ENCODE measurements around the gene RBL2.
"Not testable (repeated sequence)": the region's sequence is repeated elsewhere in the genome, so short reads cannot be mapped to it uniquely, and the experiment has no call there.

The RBL2 gene

DNA sequence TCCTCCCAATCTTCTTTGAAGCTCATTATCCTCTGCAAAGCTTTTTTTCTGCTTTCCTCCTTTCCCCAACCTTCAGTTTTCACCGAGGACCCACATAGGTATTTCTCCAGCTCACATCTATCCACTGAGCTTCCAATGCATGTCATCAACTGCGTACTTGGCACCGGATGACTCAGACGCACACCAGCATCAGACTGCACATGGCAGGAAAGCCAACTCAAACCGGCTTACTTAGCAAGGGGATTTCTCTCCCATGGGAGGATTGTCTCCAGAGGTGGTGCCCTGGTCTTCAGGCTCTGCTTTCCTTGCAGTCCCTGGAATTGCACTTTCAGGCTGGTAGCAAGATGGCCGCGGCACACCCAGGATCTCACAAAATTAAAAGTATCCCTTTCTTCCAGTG lies 70.4 kb downstream of the RBL2 start:
- no peak for DNase-seq (ENCODE audit: low spot score)

GRCh38 chr16:53506254-53506653 lies 72.0 kb downstream of the RBL2 start:
- DNase-seq (ENCODE audit: low spot score) = no peak

DNA sequence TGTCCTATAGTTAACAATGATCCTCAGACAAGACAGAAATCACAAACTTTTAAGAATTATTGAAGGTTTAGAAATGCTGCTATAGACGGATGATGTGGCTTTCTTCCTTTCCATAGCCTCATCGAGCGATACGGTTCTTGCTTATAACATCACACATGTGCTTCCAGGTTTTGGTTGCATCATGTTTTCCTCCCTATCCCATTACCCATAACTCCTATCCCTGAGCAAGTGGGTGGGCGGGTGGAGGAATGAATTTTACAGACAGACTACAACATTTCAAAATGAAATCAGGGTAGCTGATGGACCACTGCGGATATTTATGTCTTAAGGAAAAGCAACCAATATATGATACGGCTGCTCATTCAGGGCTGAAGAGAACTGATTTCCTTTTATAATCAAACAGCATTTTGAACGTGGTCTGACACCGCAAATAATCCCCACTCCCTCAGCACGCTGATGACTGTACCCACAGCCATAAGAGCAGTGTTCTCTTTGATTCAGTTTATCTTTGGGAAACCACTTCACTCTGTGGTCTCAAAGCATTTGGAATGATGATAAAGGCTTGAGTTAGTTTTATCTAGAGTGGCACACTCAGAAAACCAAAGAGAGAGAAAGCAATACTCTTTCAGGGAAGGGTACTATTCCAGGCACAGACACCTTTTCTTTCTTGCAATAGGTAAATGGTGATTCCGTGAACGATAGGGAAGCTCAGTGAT lies 73.4 kb downstream of the RBL2 start:
- no peak for DNase-seq (ENCODE audit: low spot score)

GRCh38 chr16:53509906-53510703 lies 75.8 kb downstream of the RBL2 start:
- DNase-seq (ENCODE audit: low spot score) = peak; percentile 79

DNA sequence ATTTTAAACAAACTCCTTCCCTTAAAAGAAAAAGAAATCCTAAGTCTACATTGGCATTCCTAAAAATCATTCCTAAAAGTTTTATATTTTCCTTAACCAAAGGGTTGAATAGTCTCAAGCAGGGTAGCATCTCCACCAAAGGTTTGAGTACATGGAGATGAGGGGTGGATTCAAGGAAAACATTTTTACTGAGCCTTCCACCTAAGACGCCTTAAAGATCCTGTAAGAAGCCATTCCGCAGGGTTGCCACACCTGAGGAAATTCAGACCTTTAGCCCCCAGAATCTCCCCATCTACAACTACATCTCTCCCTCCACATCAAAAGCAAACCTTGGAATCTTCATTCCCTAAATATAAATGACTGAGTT lies 76.4 kb downstream of the RBL2 start:
- no peak for DNase-seq (ENCODE audit: low spot score)

DNA sequence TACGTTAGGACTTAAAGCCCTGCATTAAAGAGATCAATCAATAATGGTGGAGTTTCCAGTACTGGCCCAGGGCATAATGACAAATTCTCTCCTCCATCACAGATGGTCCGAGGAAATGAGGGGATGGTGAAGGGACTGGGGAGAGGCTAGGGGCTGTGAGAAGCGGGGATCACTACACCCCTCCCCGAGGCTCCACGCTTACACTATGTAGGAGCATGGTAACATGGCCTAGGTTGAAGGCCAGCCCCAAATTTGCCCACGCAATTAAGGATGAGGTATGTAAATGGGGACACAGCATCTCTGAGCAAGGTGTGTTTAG lies 76.8 kb downstream of the RBL2 start:
- DNase-seq (ENCODE audit: low spot score) = no peak

DNA sequence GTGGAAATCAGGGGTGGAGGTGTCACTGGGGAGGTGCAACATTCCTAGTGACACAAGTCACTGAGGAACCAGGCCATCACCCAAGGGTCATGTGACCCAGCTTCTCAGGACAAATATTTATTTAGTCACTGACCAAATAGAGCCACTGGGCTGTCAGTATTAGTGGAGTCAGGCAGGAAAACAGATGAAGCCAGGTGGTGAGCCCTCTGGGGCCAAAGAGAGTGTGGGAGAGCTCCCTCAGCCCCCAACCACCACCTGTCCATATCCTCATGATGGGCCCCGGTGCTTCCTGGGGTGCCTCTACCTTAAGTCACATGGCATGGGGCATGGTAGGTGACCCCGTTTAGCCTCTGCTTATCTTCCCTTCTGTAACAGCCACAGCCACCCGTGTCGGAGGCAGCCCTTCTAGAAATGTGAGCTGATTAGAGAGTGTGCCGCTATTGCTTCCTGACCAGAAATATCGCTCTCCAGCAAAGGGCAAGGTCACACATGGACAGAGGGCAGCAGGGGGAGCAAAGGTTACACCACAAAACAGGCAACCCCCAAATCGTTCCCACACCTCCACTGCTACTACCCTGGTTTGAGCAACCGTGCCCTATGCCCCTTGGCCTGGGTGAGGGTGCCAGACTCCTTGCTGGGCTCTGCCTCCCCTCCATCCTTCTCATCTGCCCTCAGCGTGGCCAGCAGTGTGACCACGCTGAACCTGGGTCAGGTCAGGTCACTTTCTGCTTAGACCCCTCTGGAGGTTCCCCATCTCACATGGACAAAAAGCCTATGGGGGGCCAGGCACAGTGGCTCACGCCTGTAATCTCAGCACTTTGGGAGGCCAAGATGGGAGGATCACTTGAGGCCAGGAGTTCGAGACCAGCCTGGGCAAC lies 77.4 kb downstream of the RBL2 start:
- DNase-seq (ENCODE audit: low spot score) = no peak

GRCh38 chr16:53512795-53513194 lies 78.5 kb downstream of the RBL2 start:
- DNase-seq (ENCODE audit: low spot score) = not testable (repeated sequence)

- DNase-seq (ENCODE audit: low spot score) = no peak
Observed at GRCh38 chr16:53515259-53515658, 81.0 kb downstream of the RBL2 start.

GRCh38 chr16:53515811-53516210 lies 81.5 kb downstream of the RBL2 start:
- DNase-seq (ENCODE audit: low spot score) = no peak

GRCh38 chr16:53517851-53518250 lies 83.6 kb downstream of the RBL2 start:
- no peak for DNase-seq (ENCODE audit: low spot score)

DNA sequence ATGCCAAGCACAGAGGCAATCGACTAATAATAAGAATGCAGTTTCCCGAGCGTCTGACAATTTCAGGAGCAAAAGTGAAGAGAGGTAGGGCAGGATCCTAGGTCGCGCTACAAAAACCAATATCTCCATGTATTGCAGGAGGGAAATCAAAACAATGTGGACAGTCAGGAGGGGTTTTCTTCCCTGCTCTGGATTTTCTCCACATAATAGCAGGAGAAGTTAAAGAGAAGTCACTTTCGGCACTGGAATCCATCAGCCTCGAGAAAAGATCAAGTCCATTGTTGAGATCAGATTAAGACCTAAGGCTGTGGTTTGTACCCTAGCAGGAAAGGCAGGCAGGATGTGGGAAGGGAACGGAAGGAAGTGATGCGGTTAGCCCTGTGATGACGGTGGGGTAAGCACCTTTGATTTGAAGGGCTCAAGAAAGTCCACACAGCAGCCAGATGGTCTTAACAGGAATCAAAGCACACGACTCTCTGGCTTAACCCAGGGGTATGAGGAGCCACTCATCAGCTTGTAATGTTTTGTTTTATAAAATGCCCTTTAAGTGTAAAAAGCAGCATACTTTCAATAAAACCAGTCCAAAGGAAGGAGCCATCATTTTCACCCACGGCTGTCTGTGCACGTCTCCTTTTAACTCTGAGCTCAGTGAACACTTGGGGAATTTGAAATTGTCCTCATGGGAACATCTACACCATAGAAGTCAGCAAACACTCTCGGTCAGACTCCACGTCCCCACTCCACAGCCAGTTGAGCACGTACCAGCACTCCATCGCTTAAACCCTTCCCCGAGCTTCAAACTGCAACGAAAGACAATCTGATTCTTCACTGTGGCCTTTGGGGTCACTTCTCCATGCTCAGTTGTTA lies 84.5 kb downstream of the RBL2 start:
- no peak for DNase-seq (ENCODE audit: low spot score)

- no peak for DNase-seq (ENCODE audit: low spot score)
Observed at GRCh38 chr16:53519417-53520091, 85.3 kb downstream of the RBL2 start.

DNA sequence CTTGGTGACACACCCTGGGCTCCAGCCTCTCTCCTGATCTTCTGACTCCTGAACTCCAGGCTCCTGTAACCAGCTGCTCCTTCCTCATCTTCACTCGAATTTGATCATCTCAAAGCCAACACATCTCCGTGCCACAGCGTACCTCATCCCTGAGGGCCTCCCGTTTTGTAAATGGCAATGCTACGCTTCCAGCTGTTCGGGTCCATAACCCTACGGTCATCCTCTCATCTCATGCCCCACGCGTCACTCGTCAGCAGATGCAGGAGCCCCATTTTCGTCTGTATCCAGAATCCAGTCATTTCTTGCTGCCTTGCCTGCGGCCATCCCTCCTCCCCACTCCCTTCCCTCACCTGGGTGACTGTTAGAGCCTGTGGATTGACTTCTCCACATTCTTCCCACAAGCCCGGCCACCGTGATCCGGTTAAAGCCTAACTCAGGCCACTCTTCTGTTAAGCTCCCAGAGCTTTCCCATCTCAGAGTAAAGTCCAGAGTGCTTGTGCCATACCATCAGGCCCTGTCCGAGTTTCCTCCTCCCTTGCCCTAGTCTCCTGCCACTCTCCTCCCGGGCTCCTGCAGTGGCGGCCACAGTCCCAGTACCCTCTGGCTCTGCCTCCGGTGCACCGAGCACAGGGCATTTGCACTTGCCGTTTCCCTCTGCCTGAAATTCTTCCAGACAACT lies 89.0 kb downstream of the RBL2 start:
- DNase-seq (ENCODE audit: low spot score) = no peak

GRCh38 chr16:53523971-53524548 lies 89.8 kb downstream of the RBL2 start:
- no peak for DNase-seq (ENCODE audit: low spot score)

DNA sequence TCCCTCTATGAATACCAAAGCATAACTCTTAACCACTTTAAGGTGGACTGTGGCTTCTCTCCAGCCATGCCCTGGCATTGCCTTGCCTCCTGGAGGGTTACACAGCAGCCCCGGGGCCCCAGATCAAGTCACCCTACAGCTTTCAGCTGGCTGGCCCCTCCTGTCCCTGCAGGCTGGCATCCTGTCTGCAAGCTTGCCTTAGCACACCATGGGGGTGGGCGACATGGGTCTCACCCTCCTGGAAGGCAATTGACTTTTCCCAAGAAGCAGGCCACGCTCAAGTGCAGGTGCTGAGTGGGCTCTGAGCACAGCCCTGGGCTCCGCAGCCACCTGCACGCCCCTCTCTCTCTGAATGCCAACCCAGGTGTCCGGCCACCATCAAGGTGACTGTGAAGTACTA lies 94.5 kb downstream of the RBL2 start:
- no peak for DNase-seq (ENCODE audit: low spot score)

GRCh38 chr16:53529513-53529912 lies 95.2 kb downstream of the RBL2 start:
- DNase-seq (ENCODE audit: low spot score) = no peak

- DNase-seq (ENCODE audit: low spot score) = no peak
Observed at GRCh38 chr16:53530046-53530445, 95.8 kb downstream of the RBL2 start.

DNA sequence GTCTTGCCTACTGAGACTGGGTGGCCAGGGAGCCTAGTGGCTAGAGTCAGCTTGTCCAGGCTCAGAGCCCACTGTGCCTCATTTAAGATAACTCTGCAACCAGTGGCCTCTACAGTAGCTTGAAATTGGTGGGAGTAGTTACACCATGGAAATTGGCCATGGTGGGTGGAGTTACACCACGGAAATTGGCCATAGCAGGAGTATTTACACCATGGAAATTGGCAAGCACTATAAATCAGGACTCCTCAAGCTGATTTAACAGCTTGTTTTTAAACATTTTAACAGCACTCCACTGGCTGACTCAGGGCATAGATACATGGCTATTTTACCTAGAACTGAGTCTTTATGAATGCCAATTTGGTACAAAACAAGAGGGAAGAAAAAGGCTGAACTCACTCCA lies 96.5 kb downstream of the RBL2 start:
- no peak for DNase-seq (ENCODE audit: low spot score)

DNA sequence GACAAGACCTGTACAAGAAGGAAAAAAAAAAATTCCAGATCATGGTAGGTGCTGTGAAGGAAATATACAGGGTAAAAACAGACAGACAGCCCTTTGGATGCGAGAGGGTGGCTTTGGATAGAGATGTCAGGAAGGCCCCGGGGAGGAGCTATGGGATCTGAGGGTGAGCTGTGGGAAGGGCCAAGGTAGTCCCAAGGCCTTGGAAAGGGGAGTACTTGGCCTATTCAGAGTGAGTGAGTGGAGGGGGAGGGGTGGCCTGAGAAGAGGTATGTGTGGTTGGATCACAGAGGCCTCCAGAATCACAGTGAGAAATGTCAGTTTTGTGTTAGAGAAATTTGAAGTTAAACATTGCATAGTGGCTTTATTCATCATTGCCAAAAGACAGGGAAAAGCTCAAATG lies 99.9 kb downstream of the RBL2 start:
- no peak for DNase-seq (ENCODE audit: low spot score)

All from globus pallidus (tissue), 1 donor.